IPS DF 4.7 (cell line): Measurements from ENCODE around the gene GALR3.
"Not testable (repeated sequence)": the region's sequence is repeated elsewhere in the genome, so short reads cannot be mapped to it uniquely, and the experiment has no call there.

Experiments used
- DNase-seq: peaks from one replicate; pipeline ENCODE4 v3.0.0-alpha.2; 2013; ENCODE audit warnings: low spot score; ENCODE audit errors: extremely low read depth

GALR3 gene

GRCh38 chr22:37823134-37823985 lies at the start of gene GALR3:
GALR3 (plus strand) TSS chr22:37823382; CDS start chr22:37823407, 25 bp downstream.
- no peak for DNase-seq

GRCh38 chr22:37774728-37775127 lies 48.5 kb upstream of the GALR3 start:
- no peak for DNase-seq

GRCh38 chr22:37775785-37776638 lies 47.2 kb upstream of the GALR3 start:
- DNase-seq = no peak

DNA sequence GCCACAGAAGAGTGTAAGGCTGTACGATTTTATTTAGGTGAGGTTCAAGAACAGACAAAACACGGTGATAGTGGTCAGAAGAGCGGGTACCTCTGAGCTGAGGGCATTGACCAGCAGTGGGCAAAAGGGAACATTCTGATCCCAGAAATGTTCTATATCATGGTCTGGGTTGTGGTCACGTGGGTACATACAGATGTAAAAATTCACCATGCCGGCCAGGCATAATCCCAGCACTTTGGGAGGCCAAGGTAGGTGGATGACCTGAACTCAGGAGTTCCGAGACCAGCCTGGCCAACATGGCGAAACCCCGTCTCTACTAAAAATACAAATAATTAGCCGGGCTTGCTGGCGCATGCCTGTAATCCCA lies 46.6 kb upstream of the GALR3 start:
- DNase-seq = no peak

DNA sequence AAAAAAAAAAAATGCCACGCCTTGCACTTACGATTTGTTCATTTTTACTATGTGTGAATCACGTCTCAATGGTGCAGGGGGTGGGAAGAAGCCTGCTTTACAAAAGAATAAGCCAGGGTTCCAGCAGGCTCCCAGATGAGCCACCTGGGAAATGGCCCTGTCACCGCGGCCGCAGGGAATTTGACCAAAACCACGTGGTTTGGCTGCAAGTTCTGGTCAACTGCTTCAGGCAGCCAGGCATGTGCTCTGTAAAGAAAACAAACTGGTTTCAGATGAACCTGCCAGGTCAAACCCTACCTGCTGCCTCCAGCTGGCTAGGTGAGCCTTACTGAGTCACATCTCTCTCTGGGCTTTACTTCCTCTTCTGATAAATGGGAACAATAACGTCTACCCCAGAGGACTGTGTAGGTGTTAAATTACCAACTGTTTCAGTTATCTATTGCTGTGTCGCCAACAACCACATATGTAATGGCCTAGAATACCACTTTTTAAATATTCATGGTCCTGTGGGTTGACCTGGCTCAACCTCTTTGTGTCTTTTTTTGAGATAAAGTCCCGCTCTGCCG lies 46.0 kb upstream of the GALR3 start:
- no peak for DNase-seq

DNA sequence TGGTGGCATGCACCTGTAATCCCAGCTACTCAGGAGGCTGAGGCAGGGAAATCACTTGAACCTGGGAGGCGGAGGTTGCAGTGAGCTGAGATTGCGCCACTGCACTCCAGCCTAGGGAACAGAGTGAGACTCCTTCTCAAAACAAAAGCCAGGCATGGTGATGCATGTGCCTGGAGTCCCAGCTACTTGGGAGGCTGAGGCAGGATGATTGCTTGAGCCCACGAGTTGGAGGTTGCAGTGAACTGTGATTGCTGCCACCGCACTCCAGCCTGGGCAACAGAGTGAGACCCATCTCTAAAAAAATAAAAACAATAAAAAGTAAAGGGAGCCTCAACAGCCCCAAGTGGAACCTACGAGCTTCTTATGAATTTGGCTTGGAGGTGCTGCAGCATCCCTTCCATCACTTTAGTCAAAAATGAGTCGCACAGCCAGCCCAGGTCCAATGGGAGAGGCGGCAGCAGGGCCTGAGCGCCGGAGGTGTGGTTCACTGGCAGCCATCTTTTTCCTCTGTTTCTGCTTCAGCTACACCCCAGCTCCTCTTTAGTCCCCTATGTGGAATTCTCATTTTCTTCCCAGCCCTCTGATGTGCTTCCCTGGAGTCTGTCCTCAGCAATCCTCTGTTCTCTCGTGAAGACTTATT lies 44.7 kb upstream of the GALR3 start:
- DNase-seq = no peak

GRCh38 chr22:37781434-37782059 lies 41.6 kb upstream of the GALR3 start:
- no peak for DNase-seq

DNA sequence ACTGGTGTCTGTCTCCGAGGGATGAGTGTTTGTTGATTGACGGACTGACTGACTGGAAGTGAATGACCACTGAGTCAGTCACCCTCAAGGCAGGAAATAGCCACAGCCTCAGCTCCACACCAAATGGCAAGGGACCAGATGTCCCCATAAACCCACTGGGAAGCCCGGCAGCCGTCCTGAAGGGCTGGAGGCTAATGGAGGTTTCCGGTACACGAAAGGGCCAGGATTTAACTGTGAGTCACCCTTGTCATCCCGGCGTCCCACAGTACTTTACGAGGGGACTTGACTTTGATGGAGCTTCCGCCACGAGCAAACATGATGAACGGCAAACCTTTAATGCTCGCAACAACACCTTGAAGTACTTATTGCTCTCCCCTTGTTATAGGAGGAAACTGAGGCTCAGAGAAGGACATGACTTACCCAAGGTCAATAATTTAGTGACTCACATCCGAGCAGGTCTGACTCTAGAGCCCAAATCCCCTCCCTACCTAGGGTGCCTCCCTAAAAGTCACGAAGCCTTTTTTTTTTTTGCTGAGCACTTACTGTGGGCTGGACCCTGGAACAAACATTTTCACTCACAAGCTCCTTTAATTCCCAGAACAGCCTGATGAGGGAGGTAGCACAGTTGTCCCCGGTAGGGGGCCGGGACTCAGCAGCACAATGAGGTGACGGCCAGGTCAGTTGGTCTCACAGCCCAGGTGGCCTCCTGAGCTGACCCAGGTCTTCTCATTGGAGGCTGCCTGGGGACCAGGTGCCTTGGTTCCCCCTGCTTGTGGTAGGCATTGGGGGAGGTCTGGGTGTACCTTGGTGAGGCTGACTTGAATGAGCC lies 40.6 kb upstream of the GALR3 start:
- no peak for DNase-seq

GRCh38 chr22:37784829-37785495 lies 38.2 kb upstream of the GALR3 start:
- no peak for DNase-seq

DNA sequence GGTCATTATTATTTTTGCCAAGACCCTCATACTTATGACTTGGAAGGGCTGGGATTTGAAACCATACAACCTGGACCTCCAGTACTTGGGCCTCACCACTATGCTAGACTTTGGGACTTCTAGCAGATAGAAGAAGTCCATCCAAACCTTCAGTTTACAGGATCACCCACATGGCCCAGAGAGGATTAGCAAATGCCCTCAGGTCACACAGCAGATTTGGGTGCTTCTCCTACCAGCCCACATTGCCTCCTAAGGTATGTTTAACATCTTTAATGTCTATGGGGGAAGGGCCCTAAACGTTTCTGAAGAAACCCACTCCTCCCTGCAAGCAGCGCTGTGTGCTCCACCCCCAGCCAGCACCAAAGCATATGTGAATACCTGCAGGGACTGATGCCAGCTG lies 32.9 kb upstream of the GALR3 start:
- no peak for DNase-seq

DNA sequence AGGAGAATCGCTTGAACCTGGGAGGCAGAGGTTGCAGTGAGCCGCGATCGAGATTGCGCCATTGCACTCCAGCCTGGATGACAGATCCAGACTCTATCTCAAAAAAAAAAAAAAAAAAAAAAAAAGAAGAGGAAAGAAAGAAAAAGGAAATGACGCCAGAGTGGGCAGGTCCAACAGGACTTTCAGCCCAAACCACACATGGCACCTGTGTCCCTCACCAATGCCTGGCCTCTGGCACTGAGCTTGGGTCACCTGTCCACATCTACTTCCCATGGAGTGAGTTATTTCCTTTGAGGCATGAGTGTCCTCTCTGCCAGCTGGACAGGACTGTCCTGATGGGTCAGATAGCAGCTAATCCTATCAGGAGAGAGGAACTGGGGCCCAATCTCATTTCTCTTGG lies 30.7 kb upstream of the GALR3 start:
- DNase-seq = no peak

- DNase-seq = no peak
Observed at GRCh38 chr22:37794376-37794775, 28.8 kb upstream of the GALR3 start.

GRCh38 chr22:37796079-37796478 lies 27.1 kb upstream of the GALR3 start:
- no peak for DNase-seq

- not testable (repeated sequence) for DNase-seq
Observed at GRCh38 chr22:37797259-37797658, 25.9 kb upstream of the GALR3 start.

GRCh38 chr22:37797874-37798500 lies 25.2 kb upstream of the GALR3 start:
- DNase-seq = no peak

DNA sequence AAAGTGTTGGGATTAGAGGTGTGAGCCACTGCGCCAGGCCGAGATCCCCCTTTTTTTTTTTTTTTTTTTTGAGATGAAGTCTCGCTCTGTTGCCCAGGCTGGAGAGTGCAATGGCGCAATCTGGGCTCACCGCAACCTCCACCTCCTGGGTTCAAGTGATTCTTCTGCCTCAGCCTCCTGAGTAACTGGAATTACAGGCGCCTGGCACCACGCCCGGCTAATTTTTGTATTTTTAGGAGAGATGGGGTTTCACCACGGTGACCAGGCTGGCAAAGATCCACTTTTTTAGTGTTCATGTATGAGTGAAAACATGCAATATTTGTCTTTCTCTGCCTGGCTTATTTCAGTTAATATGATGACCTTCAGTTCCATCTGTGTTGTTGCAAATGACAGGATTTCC lies 23.2 kb upstream of the GALR3 start:
- not testable (repeated sequence) for DNase-seq

DNA sequence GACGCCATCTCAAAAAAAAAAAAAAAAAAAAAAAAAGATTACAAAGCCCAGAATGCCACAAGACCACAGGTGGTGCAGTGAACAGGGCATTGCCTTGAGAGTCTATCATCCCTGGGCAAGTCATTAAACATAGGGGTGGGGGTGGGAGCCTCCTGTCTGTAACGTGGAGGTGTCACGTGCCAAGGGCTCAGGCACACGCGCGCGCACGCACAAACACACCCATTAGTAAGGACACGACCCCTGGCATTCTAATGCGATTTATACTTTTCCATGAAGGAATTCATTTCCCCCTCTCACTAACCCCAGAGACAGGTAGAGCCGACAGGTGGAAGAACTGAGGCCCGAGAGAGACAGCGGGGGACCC lies 21.3 kb upstream of the GALR3 start:
- DNase-seq = no peak

DNA sequence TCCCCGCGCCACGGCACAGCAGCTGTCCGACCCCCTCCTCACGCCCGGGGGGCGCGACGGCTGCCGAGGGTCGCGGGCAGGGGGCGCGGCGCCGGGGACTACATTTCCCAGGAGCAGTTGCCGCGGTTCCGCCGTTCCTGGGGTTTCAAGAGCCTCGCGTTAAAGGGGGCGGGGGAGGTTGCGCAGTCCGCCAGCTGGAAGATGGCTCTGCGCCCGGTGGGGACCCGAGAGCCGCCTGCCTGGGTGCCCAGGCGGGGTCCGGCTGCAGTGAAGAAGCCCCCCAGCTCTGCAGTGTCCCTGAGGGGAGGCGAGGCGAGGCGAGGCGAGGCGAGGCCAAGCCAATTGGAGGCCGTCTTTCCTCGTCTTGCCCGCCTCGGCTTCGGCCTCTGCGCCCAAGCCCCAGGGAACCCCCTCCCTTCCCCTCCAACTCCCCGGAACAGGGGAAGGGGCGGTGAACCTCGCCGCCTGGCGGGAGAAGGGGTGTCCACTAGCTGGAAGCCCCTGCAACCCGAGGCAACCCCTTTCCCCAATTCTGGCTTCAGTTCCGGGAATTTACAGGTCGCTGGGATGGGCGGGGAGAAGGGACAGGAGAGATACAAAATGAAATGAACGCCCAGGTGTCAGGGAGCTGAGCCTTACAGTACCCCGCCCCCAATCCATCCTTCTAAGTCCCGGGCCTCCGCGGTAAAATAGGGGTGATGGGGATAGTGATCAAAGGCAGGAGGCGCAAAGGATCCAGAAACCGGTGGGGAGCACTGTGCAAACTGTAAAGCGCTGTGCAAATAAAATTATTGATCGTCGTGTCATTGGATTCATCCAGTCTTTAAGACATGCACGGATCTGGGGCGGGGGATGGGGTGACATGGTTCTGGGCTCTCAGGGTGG lies 20.6 kb upstream of the GALR3 start:
- DNase-seq = no peak
